Osteocyte (in vitro differentiated cells): ENCODE data around the gene RABEPK. TPM values are rescaled to one million over a fixed set of nuclear protein-coding genes. Genes with fewer than 3 reads are reported as not detected.
"Not testable (repeated sequence)": the region's sequence is repeated elsewhere in the genome, so short reads cannot be mapped to it uniquely, and the experiment has no call there.

Experiments used
- DNase-seq: peaks from one replicate; pipeline ENCODE4 v3.0.0; 2021; ENCODE audit warnings: mixed read lengths; ENCODE audit not compliant: unreplicated experiment; ENCODE audit errors: extremely low spot score
- H3K27ac Mint-ChIP-seq: one replicate; pipeline ENCODE4 v1.8.0; 2021; ENCODE audit warnings: mild to moderate bottlenecking, mixed read lengths; ENCODE audit not compliant: unreplicated experiment
- H3K27me3 Mint-ChIP-seq: one replicate; pipeline ENCODE4 v1.8.0; 2021; ENCODE audit warnings: mixed read lengths; ENCODE audit not compliant: unreplicated experiment
- H3K36me3 Mint-ChIP-seq: one replicate; pipeline ENCODE4 v1.8.0; 2021; ENCODE audit warnings: mixed read lengths; ENCODE audit not compliant: unreplicated experiment
- H3K4me1 Mint-ChIP-seq: one replicate; pipeline ENCODE4 v1.8.0; 2021; ENCODE audit warnings: mixed read lengths; ENCODE audit not compliant: unreplicated experiment
- H3K4me3 Mint-ChIP-seq: one replicate; pipeline ENCODE4 v1.8.0; 2021; ENCODE audit warnings: mild to moderate bottlenecking, moderate library complexity, mixed read lengths; ENCODE audit not compliant: unreplicated experiment
- H3K9me3 Mint-ChIP-seq: one replicate; pipeline ENCODE4 v1.8.0; 2021; ENCODE audit warnings: mixed read lengths; ENCODE audit not compliant: unreplicated experiment
- total RNA-seq: library from RNA; stranded (reverse); gene quantifications from 2 replicates; pipeline ENCODE4 v1.2.1, GENCODE V29; 2021
- TF ChIP-seq, protein P1 (sequence below): fragments of 200-600 bp; sonication (generic); IDR thresholded peaks from 2 replicates; pipeline ENCODE4 v1.5.0; 2021; ENCODE audit warnings: antibody characterized with exemption, mild to moderate bottlenecking, moderate library complexity

Gene RABEPK
- total RNA-seq, 1 donor from 2014 or later: 20.2 TPM

- Mint-ChIP-seq H3K4me1 (peaks cover 26% of the 10 kb centered on the region), H3K27me3 (no peaks in the 10 kb centered on the region), H3K27ac (peak overlapping the region; percentile 61), H3K9me3 (no peaks in the 10 kb centered on the region), H3K4me3 (no peak overlapping the region), H3K36me3 (peaks cover 16% of the 10 kb centered on the region)
- DNase-seq: no peak
- TF ChIP-seq, protein P1, sequence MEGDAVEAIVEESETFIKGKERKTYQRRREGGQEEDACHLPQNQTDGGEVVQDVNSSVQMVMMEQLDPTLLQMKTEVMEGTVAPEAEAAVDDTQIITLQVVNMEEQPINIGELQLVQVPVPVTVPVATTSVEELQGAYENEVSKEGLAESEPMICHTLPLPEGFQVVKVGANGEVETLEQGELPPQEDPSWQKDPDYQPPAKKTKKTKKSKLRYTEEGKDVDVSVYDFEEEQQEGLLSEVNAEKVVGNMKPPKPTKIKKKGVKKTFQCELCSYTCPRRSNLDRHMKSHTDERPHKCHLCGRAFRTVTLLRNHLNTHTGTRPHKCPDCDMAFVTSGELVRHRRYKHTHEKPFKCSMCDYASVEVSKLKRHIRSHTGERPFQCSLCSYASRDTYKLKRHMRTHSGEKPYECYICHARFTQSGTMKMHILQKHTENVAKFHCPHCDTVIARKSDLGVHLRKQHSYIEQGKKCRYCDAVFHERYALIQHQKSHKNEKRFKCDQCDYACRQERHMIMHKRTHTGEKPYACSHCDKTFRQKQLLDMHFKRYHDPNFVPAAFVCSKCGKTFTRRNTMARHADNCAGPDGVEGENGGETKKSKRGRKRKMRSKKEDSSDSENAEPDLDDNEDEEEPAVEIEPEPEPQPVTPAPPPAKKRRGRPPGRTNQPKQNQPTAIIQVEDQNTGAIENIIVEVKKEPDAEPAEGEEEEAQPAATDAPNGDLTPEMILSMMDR: no peak
Measured at GRCh38 chr9:125172031-125172755, 28.1 kb upstream of the RABEPK start.

GRCh38 chr9:125176636-125177035 is 23.7 kb upstream of the RABEPK start:
- H3K4me3 Mint-ChIP-seq: no peak overlapping the region
- TF ChIP-seq, protein P1: no peak
- H3K27ac Mint-ChIP-seq: peak overlapping the region; percentile 12
- DNase-seq: no peak
- peaks cover 1% of the 10 kb centered on the region for H3K36me3 Mint-ChIP-seq
- H3K9me3 Mint-ChIP-seq: no peaks in the 10 kb centered on the region
- H3K27me3 Mint-ChIP-seq: no peaks in the 10 kb centered on the region
- H3K4me1 Mint-ChIP-seq: peaks cover 23% of the 10 kb centered on the region

DNA sequence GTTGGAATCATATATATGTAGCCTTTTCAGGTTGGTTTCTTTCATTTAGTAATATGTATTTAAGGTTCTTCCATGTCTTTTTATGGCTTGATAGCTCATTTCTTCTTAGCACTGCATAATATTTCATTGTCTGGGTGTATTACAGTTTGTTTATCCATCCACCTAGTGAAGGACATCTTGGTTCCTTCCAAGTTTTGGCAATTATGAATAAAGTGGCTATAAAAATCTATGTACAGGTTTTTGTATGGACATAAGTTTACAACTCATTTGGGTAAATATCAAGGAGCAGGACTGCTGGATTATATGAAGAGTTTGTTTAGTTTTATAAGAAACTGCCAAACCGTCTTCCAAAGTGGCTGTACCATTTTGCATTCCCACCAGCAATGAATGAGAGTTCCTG is 22.5 kb upstream of the RABEPK start:
- no peak overlapping the region for H3K4me3 Mint-ChIP-seq
- peaks cover 18% of the 10 kb centered on the region for H3K4me1 Mint-ChIP-seq
- H3K27ac Mint-ChIP-seq: no peak overlapping the region
- no peaks in the 10 kb centered on the region for H3K27me3 Mint-ChIP-seq
- peaks cover 6% of the 10 kb centered on the region for H3K9me3 Mint-ChIP-seq
- TF ChIP-seq, protein P1: no peak
- H3K36me3 Mint-ChIP-seq: peaks cover 3% of the 10 kb centered on the region
- DNase-seq: no peak

GRCh38 chr9:125179776-125180175 is 20.6 kb upstream of the RABEPK start:
- H3K27me3 Mint-ChIP-seq, DNase-seq, H3K36me3 Mint-ChIP-seq, H3K9me3 Mint-ChIP-seq, H3K4me3 Mint-ChIP-seq, H3K27ac Mint-ChIP-seq: not testable (repeated sequence)
- H3K4me1 Mint-ChIP-seq: peaks cover 24% of the 10 kb centered on the region

DNA sequence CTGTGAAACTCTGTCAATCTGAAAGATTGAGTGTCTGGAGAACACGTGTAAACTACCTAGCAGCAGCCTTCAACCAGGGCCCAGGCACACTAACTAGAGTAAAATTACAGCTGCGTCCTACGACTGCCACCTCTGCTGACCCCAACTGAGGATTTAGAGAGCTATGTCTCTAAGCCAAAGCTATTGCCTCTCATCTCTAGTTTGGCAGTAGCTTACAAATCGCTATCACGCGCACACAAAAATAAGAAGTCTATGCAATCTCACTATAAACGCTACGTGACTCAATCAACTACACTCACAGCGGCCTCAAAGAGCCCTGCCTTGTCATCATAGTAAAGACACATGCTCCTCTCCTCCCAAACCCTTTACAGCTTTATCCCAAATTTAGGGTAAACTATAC is 19.5 kb upstream of the RABEPK start:
- H3K4me1 Mint-ChIP-seq: peaks cover 22% of the 10 kb centered on the region
- peaks cover 6% of the 10 kb centered on the region for H3K9me3 Mint-ChIP-seq
- no peak overlapping the region for H3K27ac Mint-ChIP-seq
- peaks cover 3% of the 10 kb centered on the region for H3K36me3 Mint-ChIP-seq
- no peak overlapping the region for H3K4me3 Mint-ChIP-seq
- no peaks in the 10 kb centered on the region for H3K27me3 Mint-ChIP-seq
- no peak for DNase-seq
- TF ChIP-seq, protein P1: no peak

- H3K4me1 Mint-ChIP-seq: peaks cover 19% of the 10 kb centered on the region
- H3K9me3 Mint-ChIP-seq, H3K27ac Mint-ChIP-seq, H3K4me3 Mint-ChIP-seq, H3K27me3 Mint-ChIP-seq, H3K36me3 Mint-ChIP-seq, DNase-seq: not testable (repeated sequence)
Measured at GRCh38 chr9:125181756-125182155, 18.6 kb upstream of the RABEPK start.
